Astrocyte of the spinal cord (primary cell): ENCODE results near the gene DIP2A.

Source experiments
- DNase-seq: peaks from one replicate; pipeline ENCODE4 v3.0.0; 2011; ENCODE audit warnings: low read depth, low spot score
- H3K4me3 ChIP-seq: 2 replicates; pipeline ENCODE4 v1.5.1; 2011; ENCODE audit warnings: low read depth, mild to moderate bottlenecking, low read length, moderate library complexity
- CTCF ChIP-seq: IDR thresholded peaks from 2 replicates; pipeline ENCODE4 v1.5.1; 2012; ENCODE audit warnings: low read depth, mild to moderate bottlenecking, low read length, inconsistent platforms
- in situ Hi-C: cut with HindIII; loops from 2 replicates; pipeline ENCODE4 v1.10.0; 2017; ENCODE audit warnings: low sequenced_read_pairs

Gene DIP2A

GRCh38 chr21:46538851-46539666 lies 80.4 kb downstream of the DIP2A start:
- in situ Hi-C loops: no loop called here
- no peak for TF ChIP-seq CTCF
- H3K4me3 ChIP-seq: no peak overlapping the region
- DNase-seq: no peak

GRCh38 chr21:46540087-46540710 lies 81.5 kb downstream of the DIP2A start:
- no peak for DNase-seq
- no peak overlapping the region for H3K4me3 ChIP-seq
- in situ Hi-C loops: no loop called here
- no peak for TF ChIP-seq CTCF

GRCh38 chr21:46542588-46543124 lies 84.0 kb downstream of the DIP2A start:
- in situ Hi-C loops: no loop called here
- H3K4me3 ChIP-seq: no peak overlapping the region
- no peak for TF ChIP-seq CTCF
- no peak for DNase-seq

GRCh38 chr21:46543306-46543705 lies 84.6 kb downstream of the DIP2A start:
- no peak for DNase-seq
- in situ Hi-C loops: no loop called here
- no peak overlapping the region for H3K4me3 ChIP-seq
- no peak for TF ChIP-seq CTCF

- no peak overlapping the region for H3K4me3 ChIP-seq
- no peak for DNase-seq
- TF ChIP-seq CTCF: no peak
- in situ Hi-C loops: no loop called here
These were observed 85.3 kb downstream of the DIP2A start for GRCh38 chr21:46544003-46544402.

- in situ Hi-C loops: no loop called here
- no peak for TF ChIP-seq CTCF
- no peak for DNase-seq
These were observed 86.1 kb downstream of the DIP2A start for GRCh38 chr21:46544824-46545223.

More at GRCh38 chr21:46544824-46545223, 86.1 kb downstream of the DIP2A start:
- H3K4me3 ChIP-seq: no peak overlapping the region
